Left ventricle myocardium inferior (tissue), 1 donor: Measurements from ENCODE around the gene FGFBP1. TPM values are rescaled to one million over a fixed set of nuclear protein-coding genes. Genes with fewer than 3 reads are reported as not detected.

Experiments
- DNase-seq: peaks from one replicate; pipeline ENCODE4 v3.0.0-alpha.2; 2020
- H3K27ac ChIP-seq: fragments of 200-600 bp; replicated peaks from 2 replicates; pipeline ENCODE4 v1.8.0; 2021
- H3K27me3 ChIP-seq: fragments of 200-600 bp; 2 replicates; pipeline ENCODE4 v1.8.0; 2021; ENCODE audit warnings: low read depth
- H3K36me3 ChIP-seq: fragments of 200-600 bp; 2 replicates; pipeline ENCODE4 v1.8.0; 2021
- H3K4me1 ChIP-seq: fragments of 200-600 bp; 2 replicates; pipeline ENCODE4 v1.8.0; 2021
- H3K4me3 ChIP-seq: fragments of 200-600 bp; 2 replicates; pipeline ENCODE4 v1.8.0; 2021; ENCODE audit warnings: mild to moderate bottlenecking, moderate library complexity
- H3K9me3 ChIP-seq: fragments of 200-600 bp; replicated peaks from 2 replicates; pipeline ENCODE4 v1.8.0; 2021
- intact Hi-C: fragments of 100-400 bp; cut with micrococcal nuclease; formaldehyde crosslinking; loops from one replicate; pipeline ENCODE4 v1.11.0; 2022
- total RNA-seq: library from RNA; stranded (reverse); fragmentation: NEBNext Ultra II Directional; extraction: Animal tissue kit (Norgen Biotek cat#: 25700); gene quantifications from one replicate; pipeline ENCODE4 v1.2.1, GENCODE V29; 2021
- TF ChIP-seq, protein P1 (sequence below): fragments of 200-600 bp; IDR thresholded peaks from 2 replicates; pipeline ENCODE4 v1.8.0; 2021; ENCODE audit warnings: antibody characterized with exemption, mild to moderate bottlenecking, borderline replicate concordance
- donor health status: DM: no; HTN: yes; CAD: no; lungs with severe emphysema.

The FGFBP1 gene
- total RNA-seq, 1 donor from 2014 or later, result not detected

DNA sequence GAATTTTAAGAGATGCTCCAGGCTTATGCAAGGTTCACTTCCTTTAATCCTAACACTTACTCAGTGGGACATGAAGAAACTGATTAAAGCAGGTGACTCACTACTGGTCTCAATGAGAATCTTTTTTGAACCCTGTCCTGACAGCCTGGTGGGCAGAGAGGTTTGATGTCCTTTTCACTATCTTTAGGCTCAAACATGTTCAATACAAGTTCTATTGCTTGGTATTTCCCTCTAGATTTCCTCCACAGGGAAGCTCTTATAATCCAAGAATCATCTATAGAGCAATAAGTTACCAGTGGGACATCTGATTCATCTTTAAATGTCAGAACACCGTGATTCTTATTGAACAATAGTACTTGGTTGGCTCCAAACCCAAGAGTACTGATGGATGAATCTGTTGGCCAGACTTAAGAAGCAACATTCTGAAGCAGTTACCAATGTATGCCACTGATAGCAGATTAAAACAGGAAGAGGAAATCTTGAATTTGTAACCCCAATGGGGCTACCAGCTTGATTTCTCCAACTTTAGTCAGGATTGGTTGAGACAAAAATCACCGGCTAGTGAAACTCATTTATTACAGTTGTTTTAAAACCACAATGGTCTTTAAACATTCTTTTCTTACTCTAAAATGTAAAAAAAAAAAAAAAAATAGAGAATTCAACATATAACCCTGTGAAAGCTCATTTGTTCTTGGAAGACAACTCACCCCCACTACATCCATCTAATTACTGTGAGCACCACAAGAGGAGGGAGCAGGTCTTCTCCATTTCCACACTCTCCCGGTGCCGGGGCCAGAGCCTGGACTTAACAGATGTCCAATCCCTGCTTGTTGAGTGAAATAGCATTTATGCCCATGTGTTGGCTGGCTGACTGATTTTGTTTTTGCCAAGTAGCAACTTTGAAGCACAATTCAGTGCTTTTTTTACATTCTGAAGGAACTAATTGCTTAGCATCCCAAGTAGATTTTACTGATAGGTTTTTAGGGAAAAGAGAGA lies 43.3 kb downstream of the FGFBP1 start:
- Histone ChIP-seq H3K9me3 (no peaks in the 10 kb centered on the region), H3K36me3 (no peaks in the 10 kb centered on the region), H3K27ac (no peak overlapping the region), H3K4me1 (no peaks in the 10 kb centered on the region), H3K27me3 (peaks cover 23% of the 10 kb centered on the region), H3K4me3 (no peak overlapping the region)
- TF ChIP-seq, protein P1, sequence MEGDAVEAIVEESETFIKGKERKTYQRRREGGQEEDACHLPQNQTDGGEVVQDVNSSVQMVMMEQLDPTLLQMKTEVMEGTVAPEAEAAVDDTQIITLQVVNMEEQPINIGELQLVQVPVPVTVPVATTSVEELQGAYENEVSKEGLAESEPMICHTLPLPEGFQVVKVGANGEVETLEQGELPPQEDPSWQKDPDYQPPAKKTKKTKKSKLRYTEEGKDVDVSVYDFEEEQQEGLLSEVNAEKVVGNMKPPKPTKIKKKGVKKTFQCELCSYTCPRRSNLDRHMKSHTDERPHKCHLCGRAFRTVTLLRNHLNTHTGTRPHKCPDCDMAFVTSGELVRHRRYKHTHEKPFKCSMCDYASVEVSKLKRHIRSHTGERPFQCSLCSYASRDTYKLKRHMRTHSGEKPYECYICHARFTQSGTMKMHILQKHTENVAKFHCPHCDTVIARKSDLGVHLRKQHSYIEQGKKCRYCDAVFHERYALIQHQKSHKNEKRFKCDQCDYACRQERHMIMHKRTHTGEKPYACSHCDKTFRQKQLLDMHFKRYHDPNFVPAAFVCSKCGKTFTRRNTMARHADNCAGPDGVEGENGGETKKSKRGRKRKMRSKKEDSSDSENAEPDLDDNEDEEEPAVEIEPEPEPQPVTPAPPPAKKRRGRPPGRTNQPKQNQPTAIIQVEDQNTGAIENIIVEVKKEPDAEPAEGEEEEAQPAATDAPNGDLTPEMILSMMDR, result no peak
- no peak for DNase-seq
- intact Hi-C loops, result no loop called here

DNA sequence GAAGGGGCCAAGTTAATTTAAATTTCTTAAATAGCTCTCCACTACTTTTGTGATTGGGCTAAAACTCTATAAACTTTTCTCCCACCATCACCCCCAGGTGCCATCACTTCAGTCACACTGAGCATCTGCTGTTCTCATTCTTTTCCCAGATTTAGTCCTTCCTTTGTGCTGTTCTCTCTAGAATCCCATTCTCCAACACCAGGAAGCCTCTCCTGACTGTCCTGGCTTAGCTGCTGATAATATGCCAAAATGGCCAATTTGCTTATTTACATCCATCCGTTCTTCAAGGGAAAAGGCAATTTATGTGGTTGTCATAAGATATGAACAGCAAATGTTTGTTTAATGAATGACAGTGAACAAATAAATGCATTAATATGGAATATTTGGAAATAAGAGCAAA lies 44.1 kb downstream of the FGFBP1 start:
- TF ChIP-seq, protein P1, result no peak
- no peaks in the 10 kb centered on the region for H3K36me3 ChIP-seq
- DNase-seq, result no peak
- H3K27ac ChIP-seq, result no peak overlapping the region
- no peak overlapping the region for H3K4me3 ChIP-seq
- no peaks in the 10 kb centered on the region for H3K4me1 ChIP-seq
- no peaks in the 10 kb centered on the region for H3K9me3 ChIP-seq
- intact Hi-C loops, result no loop called here
- H3K27me3 ChIP-seq, result peaks cover 28% of the 10 kb centered on the region

DNA sequence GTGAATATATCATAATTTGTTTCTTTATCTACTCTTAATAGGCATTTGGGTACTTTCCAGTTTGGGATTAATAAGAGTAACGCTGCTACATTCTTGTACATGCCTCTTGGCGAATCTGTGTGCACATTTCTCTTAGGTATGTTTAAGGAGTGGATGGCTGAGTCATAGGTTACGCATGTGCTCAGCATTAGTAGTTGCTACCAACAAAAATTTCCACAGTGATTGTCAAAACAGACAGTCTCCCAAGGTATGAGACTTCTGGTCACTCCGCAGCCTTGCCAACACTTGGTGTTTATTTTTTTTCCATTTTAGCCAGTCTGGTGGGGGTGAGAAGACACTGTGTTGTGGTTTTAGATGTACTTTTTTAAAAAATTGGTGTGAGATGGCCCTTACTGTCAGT lies 44.6 kb downstream of the FGFBP1 start:
- peaks cover 23% of the 10 kb centered on the region for H3K27me3 ChIP-seq
- TF ChIP-seq, protein P1, result no peak
- intact Hi-C loops, result no loop called here
- H3K9me3 ChIP-seq, result no peaks in the 10 kb centered on the region
- no peak overlapping the region for H3K27ac ChIP-seq
- no peak overlapping the region for H3K4me3 ChIP-seq
- H3K36me3 ChIP-seq, result no peaks in the 10 kb centered on the region
- no peaks in the 10 kb centered on the region for H3K4me1 ChIP-seq
- no peak for DNase-seq

DNA sequence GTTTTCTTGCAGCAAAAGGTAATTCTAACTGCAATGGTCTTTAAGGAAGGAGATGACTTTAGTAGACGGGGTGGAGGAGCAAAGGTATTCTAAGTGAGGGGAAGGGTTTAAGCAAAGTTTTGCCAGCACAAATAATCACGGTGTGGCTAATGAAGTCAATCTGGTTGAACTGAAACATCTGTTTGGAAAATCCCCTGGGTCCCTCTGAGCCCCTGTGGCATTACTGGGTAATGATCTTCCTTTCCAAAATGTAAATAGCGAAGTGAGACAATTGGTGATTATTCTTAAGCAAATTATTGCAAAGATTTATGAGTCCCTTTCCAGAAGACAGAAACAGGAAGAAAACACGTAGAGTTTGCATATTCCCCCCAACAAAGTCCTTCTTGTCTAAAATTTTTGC lies 47.2 kb downstream of the FGFBP1 start:
- intact Hi-C loops, result no loop called here

DNA sequence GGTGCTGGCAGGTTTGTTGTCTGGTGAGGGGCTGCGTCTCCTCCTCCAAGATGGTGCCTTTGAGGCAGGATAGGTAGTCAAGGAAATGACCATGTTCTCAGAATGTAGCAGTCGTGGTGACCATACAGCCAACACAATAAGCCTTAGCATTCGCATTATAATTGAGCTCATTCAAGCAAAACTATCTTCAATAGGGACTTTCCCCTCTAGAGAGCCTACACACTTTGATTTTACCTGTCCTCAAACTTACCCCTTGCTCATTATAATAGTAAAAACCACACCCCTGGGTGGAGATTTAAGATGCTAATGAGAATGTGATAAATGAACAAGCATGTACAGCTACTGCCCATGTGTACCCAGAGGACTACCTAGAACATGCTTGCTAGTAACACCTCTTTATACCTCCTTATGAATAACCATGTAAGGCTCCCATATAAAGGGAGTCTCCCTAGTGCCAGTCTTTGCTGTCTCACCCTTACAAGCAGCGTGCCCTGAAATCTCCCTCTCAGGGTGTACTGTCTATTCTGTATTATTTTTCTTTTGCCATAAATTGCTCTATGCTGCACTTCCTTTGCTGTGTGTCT lies 48.2 kb downstream of the FGFBP1 start:
- intact Hi-C loops, result no loop called here
- Histone ChIP-seq H3K4me3 (no peak overlapping the region), H3K4me1 (no peaks in the 10 kb centered on the region), H3K27me3 (peaks cover 10% of the 10 kb centered on the region), H3K9me3 (no peaks in the 10 kb centered on the region), H3K27ac (no peak overlapping the region), H3K36me3 (no peaks in the 10 kb centered on the region)
- DNase-seq, result no peak
- TF ChIP-seq, protein P1, result no peak

More for the DNA sequence above, 47.2 kb downstream of the FGFBP1 start:
- TF ChIP-seq, protein P1, result no peak
- no peaks in the 10 kb centered on the region for H3K9me3 ChIP-seq
- DNase-seq, result no peak
- no peak overlapping the region for H3K4me3 ChIP-seq
- H3K27me3 ChIP-seq, result peaks cover 16% of the 10 kb centered on the region
- no peaks in the 10 kb centered on the region for H3K4me1 ChIP-seq
- H3K36me3 ChIP-seq, result no peaks in the 10 kb centered on the region
- no peak overlapping the region for H3K27ac ChIP-seq
